ENCODE data around the gene USP3. TPM values are rescaled to one million over a fixed set of nuclear protein-coding genes. Genes with fewer than 3 reads are reported as not detected.

Gene USP3
- total and polyA plus RNA-seq, 5 experiments from 2014 or later = 31.6 to 136 (median 42.9) TPM

DNA sequence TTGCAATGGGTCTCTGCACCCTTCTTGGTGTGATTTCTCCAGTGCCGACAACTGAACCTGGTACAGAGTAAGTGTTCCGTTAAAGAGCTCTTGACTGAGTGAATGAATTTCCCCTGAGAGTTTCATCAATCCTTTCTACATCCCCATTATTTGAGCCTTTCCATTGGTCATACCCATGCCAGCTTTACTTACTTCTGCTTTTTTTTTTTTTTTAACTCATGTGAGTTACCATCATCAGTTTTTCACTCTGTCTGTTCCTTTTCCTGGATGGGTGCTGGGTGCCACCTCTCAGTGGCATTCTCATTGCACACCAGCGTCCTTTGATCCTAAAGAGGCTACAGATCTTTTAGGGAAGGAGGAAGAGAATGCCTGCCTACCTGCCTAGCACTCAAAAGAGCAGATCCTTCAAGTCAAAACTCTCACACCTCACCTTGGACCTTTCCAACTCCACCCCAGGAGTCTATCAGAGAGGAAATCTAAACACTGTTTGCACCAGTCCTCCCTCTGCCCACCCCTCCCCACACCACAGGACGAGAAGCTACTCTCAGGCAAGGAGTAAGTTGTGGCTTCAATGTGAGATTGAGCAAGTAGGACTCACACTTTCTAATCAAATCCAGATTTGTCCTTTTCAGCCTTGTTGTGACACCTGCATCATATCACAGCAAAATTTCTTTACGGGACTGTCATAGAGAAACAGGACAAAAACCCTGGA is 13.1 kb upstream of the USP3 start:
- Mint-ChIP-seq H3K4me3 (peak overlapping the region in 3 of 10 donors; percentile 12 to 43 (median 28)), H3K27ac (peak overlapping the region; percentile 45 to 86 (median 64)), H3K9me3 (no peaks in the 10 kb centered on the region), H3K4me1 (peaks cover 27 to 73% (median 58%) of the 10 kb centered on the region in 4 donors), H3K27me3 (no peaks in the 10 kb centered on the region), H3K36me3 (no peaks in the 10 kb centered on the region)
- ATAC-seq (no peak), DNase-seq (no peak)
- POLR2A ChIA-PET = interaction anchor here (2.1 to 34.6 kb wide), 3 partner anchors 6 to 13 kb away, joined by 7 to 629 read pairs (median 51); partner anchors contain the start of gene USP3

GRCh38 chr15:63491979-63492378 is 12.4 kb upstream of the USP3 start:
- H3K9me3 Mint-ChIP-seq = no peaks in the 10 kb centered on the region
- ATAC-seq (no peak), DNase-seq (no peak)
- POLR2A ChIA-PET = interaction anchor here (1.4 to 34.6 kb wide), 3 partner anchors 8 to 12 kb away, joined by 7 to 629 read pairs (median 8); partner anchors contain the start of gene USP3
- H3K27me3 Mint-ChIP-seq = no peaks in the 10 kb centered on the region
- no peaks in the 10 kb centered on the region for H3K36me3 Mint-ChIP-seq
- no peak overlapping the region for H3K4me3 Mint-ChIP-seq
- H3K27ac Mint-ChIP-seq = peak overlapping the region in 4 of 10 donors; percentile 45 to 90 (median 64)
- H3K4me1 Mint-ChIP-seq = peaks cover 32 to 68% (median 51%) of the 10 kb centered on the region in 4 donors

- H3K4me3 Mint-ChIP-seq = no peak overlapping the region
- no peak for ATAC-seq
- H3K9me3 Mint-ChIP-seq = no peaks in the 10 kb centered on the region
- no peaks in the 10 kb centered on the region for H3K36me3 Mint-ChIP-seq
- DNase-seq = no peak
- POLR2A ChIA-PET = interaction anchor here (1.4 to 34.6 kb wide), 3 partner anchors 9 to 13 kb away, joined by 4 to 629 read pairs (median 8); partner anchors contain the start of gene USP3
- H3K4me1 Mint-ChIP-seq = peaks cover 29 to 63% (median 46%) of the 10 kb centered on the region in 4 donors
- H3K27ac Mint-ChIP-seq = peak overlapping the region in 8 of 10 donors; percentile 26 to 90 (median 78)
- no peaks in the 10 kb centered on the region for H3K27me3 Mint-ChIP-seq
Measured at GRCh38 chr15:63492541-63493077, 11.8 kb upstream of the USP3 start.

DNA sequence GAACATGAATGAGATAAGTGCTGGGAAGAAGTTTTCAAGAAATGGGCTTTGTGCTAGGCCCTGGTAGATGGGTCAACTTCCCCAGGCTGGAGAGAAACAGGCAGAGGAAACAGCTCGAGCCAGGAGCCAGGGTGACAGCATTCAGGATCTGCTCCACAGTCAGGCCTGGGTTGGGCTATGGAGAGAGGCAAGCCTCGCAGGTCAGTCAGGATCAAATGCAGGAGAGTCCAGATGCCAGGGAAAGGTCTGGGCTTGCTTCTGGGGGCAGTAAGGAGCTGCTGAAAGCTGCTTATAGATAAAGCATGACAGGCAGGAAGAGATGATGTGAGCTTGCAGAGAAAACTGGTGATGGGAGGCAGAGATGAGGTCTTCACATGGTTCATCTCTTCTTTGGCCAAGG is 11.0 kb upstream of the USP3 start:
- Mint-ChIP-seq H3K9me3 (no peaks in the 10 kb centered on the region), H3K4me3 (peak overlapping the region in 6 of 10 donors; percentile 0 to 76 (median 20)), H3K27me3 (no peaks in the 10 kb centered on the region), H3K36me3 (no peaks in the 10 kb centered on the region), H3K27ac (peak overlapping the region in 9 of 10 donors; percentile 29 to 90 (median 79)), H3K4me1 (peaks cover 29 to 57% (median 42%) of the 10 kb centered on the region in 4 donors)
- ATAC-seq (no peak), DNase-seq (no peak)
- POLR2A ChIA-PET = interaction anchor here (0.6 to 34.6 kb wide), 5 partner anchors 10 to 279 kb away, joined by 3 to 629 read pairs (median 4); partner anchors contain the start of gene USP3

DNA sequence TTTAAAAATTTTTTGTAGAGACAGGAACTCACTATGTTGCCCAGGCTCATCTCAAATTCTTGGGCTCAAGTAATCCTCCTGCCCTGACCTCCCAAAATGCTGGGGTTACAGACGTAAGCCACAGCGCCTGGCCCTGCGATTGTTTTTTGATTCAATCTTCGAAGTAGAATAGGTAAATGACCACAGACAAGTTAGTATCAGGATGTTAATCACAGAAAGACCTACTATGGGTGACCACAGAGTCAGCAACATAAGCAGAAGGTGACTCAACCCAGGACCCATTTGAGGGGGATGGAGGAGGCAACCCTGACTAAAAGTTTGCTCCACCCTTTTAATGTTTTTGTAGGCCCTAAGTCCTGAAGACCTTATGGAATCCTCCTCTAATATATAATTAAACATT is 10.0 kb upstream of the USP3 start:
- Mint-ChIP-seq H3K9me3 (no peaks in the 10 kb centered on the region), H3K27me3 (no peaks in the 10 kb centered on the region), H3K36me3 (no peaks in the 10 kb centered on the region), H3K4me1 (peaks cover 29 to 63% (median 45%) of the 10 kb centered on the region in 4 donors), H3K27ac (peak overlapping the region in 4 of 10 donors; percentile 4 to 85 (median 44)), H3K4me3 (peak overlapping the region in 2 of 10 donors; percentile 36 to 50)
- no peak for ATAC-seq
- POLR2A ChIA-PET = interaction anchor here (1.0 to 34.6 kb wide), 3 partner anchors 10 to 28 kb away, joined by 5 to 629 read pairs (median 126); partner anchors contain the start of gene USP3
- DNase-seq = no peak

GRCh38 chr15:63495343-63495742 is 9.1 kb upstream of the USP3 start:
- ATAC-seq = no peak
- H3K36me3 Mint-ChIP-seq = no peaks in the 10 kb centered on the region
- no peaks in the 10 kb centered on the region for H3K27me3 Mint-ChIP-seq
- peak in 1 of 10 donors; percentile 27 for DNase-seq
- no peaks in the 10 kb centered on the region for H3K9me3 Mint-ChIP-seq
- peak overlapping the region in 1 of 10 donors; percentile 89 for H3K27ac Mint-ChIP-seq
- POLR2A ChIA-PET = interaction anchor here (1.0 to 34.6 kb wide), 6 partner anchors 6 to 600 kb away, joined by 3 to 629 read pairs (median 30); partner anchors contain the start of gene USP3
- H3K4me1 Mint-ChIP-seq = peaks cover 35 to 67% (median 51%) of the 10 kb centered on the region in 4 donors
- H3K4me3 Mint-ChIP-seq = peak overlapping the region in 8 of 10 donors; percentile 58 to 83 (median 73)

GRCh38 chr15:63495780-63496488 is 8.5 kb upstream of the USP3 start:
- Mint-ChIP-seq H3K36me3 (no peaks in the 10 kb centered on the region), H3K9me3 (no peaks in the 10 kb centered on the region), H3K27me3 (no peaks in the 10 kb centered on the region), H3K27ac (peak overlapping the region in 1 of 10 donors; percentile 91), H3K4me3 (peak overlapping the region in 6 of 10 donors; percentile 15 to 76 (median 30)), H3K4me1 (peaks cover 34 to 69% (median 51%) of the 10 kb centered on the region in 4 donors)
- DNase-seq (no peak), ATAC-seq (no peak)
- POLR2A ChIA-PET = interaction anchor here (0.6 to 34.6 kb wide), 7 partner anchors 7 to 599 kb away, joined by 3 to 629 read pairs (median 10); partner anchors contain the start of genes FBXL22 and USP3

DNA sequence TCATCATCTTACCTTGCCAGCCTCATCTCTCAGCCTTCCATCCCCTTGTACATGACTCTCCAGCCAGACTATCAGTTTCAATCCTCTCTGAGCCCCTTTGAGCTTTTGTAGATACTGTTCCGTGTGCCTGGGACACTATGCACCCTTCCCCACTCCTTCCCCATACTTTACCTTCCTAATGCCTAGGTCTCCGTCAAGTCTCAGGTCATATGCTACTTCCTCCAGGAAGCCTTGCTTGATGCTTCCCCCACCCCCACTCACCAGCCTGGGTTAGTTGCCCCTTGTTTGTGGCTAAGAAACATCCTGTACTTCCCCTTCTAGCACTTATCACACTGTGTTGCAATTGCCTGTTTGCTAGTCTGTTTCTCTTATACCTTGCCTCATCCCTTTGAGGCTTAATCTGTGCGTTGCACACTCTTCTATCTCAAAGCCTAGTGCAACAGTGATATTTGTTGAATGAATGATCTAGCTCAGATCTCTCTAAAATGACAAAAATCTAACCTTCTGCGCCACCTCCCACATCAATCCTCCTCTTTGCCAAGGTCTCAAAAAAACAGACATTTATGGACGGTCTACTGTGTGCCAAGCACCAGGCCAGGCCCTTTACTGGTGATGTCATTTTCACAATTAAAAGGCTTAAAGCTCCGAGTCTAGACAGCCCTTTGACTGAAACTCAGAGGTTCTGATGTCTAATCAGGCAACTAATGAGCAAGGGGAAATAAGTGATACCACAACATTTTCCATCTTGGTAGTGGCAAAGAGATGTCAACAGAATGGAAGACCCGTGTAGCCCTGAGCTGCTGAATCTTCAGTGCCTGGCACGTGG is 6.5 kb upstream of the USP3 start:
- Mint-ChIP-seq H3K36me3 (no peaks in the 10 kb centered on the region), H3K27me3 (no peaks in the 10 kb centered on the region), H3K27ac (no peak overlapping the region), H3K9me3 (peaks cover 0 to 2% (median 0%) of the 10 kb centered on the region in 9 donors), H3K4me3 (no peak overlapping the region), H3K4me1 (peaks cover 35 to 72% (median 57%) of the 10 kb centered on the region in 4 donors)
- ATAC-seq (peak; percentile 68 to 89), DNase-seq (peak; percentile 50 to 88 (median 78))
- POLR2A ChIA-PET = interaction anchor here (0.5 to 34.6 kb wide), 19 partner anchors 7 to 341 kb away, joined by 3 to 629 read pairs (median 4); partner anchors contain the start of genes RPS27L and USP3

DNA sequence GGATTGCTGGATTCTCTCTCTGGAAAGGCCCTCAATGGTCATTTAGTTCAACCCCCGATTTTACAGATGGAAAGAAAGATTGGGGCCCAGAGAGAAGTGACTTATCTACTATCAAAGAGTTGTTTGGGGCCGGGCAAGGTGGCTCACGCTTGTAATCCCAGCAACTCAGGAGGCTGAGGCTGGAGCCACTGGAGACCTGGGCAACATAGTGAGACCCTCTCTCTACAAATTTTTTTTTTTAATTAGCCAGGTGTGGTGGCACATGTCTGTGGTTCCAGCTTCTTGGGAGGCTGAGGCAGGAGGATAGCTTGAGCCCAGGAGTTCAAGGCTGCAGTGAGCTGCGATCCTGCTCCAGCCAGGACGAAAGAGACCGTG is 5.2 kb upstream of the USP3 start:
- no peak for DNase-seq
- no peaks in the 10 kb centered on the region for H3K36me3 Mint-ChIP-seq
- no peak for ATAC-seq
- no peaks in the 10 kb centered on the region for H3K27me3 Mint-ChIP-seq
- H3K27ac Mint-ChIP-seq = no peak overlapping the region
- H3K4me3 Mint-ChIP-seq = peak overlapping the region in 7 of 10 donors; percentile 26 to 51 (median 43)
- POLR2A ChIA-PET = interaction anchor here (0.7 to 5.5 kb wide), 4 partner anchors 10 to 45 kb away, joined by 3 to 126 read pairs (median 28); no protein-coding TSS in a partner anchor
- H3K4me1 Mint-ChIP-seq = peaks cover 35 to 69% (median 55%) of the 10 kb centered on the region in 4 donors
- peaks cover 0 to 2% (median 0%) of the 10 kb centered on the region in 9 donors for H3K9me3 Mint-ChIP-seq

DNA sequence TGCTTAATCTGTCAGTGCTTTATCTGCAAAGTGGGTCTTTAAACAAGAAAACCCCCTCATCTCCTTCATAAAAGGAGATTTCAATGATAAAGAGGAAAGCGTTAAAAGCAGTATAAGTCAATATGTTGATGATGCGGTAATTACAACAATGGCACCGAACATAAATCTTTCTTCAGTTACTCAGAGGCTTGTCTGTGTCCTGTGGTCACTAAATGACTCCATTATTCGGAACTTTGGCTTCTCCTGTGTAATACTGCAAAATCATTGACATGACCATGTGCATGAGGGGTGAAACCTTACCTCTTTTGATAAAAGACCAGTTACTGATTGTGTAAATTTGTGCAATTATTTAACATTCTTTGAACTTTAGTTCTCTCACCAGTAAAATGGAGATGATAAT is 4.8 kb upstream of the USP3 start:
- Mint-ChIP-seq H3K4me1 (peaks cover 35 to 66% (median 53%) of the 10 kb centered on the region in 4 donors), H3K27me3 (no peaks in the 10 kb centered on the region), H3K36me3 (no peaks in the 10 kb centered on the region), H3K27ac (peak overlapping the region in 8 of 10 donors; percentile 55 to 100 (median 86)), H3K4me3 (peak overlapping the region in 7 of 10 donors; percentile 15 to 96 (median 41)), H3K9me3 (peaks cover 0 to 2% (median 0%) of the 10 kb centered on the region in 9 donors)
- POLR2A ChIA-PET = interaction anchor here (0.7 to 5.5 kb wide), 4 partner anchors 11 to 45 kb away, joined by 3 to 126 read pairs (median 28); no protein-coding TSS in a partner anchor
- ATAC-seq (no peak), DNase-seq (no peak)

Measured in naive thymus-derived CD8-positive, alpha-beta T cell (primary cell).